ENCODE data around the gene IMMP2L.
"Not testable (repeated sequence)": the region's sequence is repeated elsewhere in the genome, so short reads cannot be mapped to it uniquely, and the experiment has no call there.

GRCh38 chr7:110660637-110661036 lies 901.7 kb downstream of the IMMP2L start:
- TF ChIP-seq FOXM1 (IDR thresholded peaks at IDR 0.05; ENCODE audit: borderline replicate concordance); ARNT (IDR thresholded peaks at IDR 0.05): not testable (repeated sequence)
